ENCODE data around the gene ABCB6.
"Not testable (repeated sequence)": the region's sequence is repeated elsewhere in the genome, so short reads cannot be mapped to it uniquely, and the experiment has no call there.

The ABCB6 gene

DNA sequence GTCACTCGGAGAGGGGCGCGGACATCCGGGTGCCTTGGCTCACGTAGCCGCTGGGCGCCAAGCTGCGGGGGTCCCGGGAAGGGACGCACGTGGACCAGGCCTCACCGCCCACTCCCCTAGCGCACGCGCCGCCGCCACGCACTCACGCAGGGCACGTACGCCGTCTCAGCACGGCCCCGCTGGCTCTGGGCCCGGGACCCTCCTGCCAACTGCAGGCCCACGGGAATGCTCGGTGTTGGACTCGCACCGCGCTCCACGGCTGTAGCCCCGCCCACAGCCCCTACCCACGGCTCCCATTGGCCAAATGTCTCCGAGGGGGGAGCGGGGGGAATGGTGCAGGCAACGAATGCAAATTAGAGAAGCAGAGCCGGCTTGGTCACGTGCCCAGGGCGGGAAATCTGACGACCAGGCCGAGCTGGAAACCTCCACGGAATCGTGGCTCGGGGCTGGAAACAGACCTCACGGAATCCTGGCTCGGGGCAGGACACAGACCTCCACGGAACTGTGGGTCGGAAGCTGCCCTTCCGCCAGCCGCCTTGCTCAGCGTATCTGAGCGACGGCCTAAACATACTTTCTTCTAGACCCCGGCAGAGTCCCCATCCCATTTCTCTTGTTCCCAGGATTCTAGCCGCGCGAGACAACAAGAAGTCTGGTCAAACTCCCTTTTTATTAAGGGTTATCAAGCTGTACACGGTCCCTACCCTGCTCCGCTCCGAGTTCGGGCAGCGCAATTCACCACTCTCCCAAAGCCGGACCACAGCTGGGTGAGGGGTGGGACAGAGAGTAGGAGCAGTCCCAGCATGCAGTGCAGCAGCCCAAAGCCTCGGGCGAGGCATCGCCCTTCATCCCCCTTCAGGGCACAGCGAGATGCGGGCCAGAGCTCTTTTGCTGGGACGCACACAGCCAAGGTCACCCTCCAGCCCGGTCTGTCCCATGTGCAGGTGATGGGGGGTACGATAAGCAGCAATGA lies at the start of gene ABCB6:
Gene ABCB6 (minus strand): TSS at position 227 of the 970 bp plus-strand sequence. CDS start 285 bp downstream, outside the sequence.
- DNase-seq, result peak; percentile 71

DNA sequence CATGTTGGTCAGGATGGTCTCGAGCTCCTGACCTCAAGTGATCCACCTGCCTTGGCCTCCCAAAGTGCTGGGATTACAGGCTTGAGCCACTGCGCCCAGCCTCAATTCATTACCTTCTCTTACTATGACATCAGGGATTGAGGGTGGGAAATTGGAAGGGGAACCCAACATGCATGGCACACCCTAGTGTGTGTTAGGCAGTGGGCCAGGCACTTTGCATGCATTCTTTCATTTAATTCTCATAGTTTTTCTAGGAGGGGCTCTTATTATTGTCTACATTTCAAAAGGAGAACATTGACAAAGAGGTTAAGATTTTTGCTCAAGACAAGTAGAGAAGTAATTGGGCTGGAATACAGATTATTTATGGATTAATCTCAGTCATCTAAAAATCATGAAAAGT lies 49.5 kb upstream of the ABCB6 start:
- no peak for DNase-seq

DNA sequence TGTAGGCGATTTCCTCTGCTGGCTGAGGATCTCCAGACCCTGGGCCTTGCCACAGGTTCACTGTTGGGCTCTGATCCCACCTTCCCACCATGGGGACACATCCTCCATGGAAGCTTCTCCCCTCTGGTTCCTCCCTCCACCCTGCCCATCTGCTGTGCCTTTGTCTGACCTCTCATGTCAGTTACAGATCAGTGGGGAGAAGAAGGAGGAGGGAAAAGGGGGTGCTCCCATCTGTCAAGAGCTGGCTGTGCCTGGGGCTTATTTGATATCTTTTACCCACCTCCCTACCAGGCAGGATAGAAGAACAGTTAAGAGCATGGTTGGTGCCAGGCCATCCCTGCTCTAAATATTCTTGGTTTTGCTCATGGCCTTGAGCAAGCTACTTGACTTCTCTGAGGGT lies 48.1 kb upstream of the ABCB6 start:
- DNase-seq, result no peak

DNA sequence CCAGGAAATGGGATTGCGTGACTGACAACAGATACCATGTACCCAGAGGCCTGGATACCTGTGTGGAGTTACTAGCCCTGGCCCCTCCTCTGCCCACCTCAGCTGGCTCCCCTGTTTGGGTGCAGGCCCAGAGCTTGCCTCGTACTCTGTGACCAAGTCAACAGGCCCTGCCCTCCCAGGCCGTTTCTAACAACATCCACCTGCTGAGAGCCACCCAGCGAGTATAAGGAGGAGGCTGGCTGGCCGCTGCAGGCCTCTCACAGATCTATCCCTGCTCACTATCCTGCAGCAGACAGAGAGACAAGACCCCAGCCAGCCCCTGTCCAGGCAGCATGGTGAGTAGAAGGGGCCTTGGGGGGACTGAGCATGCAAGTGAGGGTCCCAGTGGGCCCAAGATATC lies 47.5 kb upstream of the ABCB6 start:
- DNase-seq, result no peak

DNA sequence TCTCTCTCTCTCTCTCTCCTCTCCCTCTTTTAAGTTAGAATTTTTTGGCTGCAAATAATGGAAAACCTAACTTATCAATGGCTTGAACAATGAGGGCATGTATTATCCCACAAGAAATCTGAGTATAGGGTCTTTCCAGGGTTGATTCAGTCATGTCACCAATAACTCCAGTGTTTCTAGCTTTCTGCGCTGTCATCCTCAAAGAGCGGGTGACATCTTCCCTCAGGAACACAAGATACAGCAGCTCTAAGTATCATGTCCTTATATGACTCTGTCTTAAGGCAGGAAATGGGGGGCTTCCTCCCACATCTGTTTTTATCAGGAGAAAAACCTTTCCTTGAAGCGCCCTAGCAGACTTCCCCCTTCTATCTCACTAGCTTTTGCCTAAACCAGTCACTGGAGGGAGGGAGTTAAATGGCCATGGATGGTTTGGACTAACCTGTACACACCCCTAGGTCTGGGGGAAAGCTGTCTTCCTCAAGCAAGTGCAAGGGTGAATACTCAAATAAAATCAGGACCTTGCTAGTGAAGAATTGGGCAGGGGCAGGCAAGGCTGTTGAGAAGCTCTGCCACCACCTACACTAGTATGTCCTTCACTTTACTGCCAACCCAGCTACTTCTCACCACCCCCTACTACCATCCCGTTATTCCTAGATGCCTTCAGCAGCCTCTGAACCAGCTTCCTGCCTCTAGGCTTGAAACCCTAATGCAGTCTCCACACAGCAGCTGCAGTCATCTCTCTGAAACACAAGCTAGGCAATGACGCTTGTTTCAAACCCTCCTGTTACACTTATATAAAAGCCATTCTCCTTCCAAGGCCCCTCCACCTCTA lies 42.5 kb upstream of the ABCB6 start:
- no peak for DNase-seq

DNA sequence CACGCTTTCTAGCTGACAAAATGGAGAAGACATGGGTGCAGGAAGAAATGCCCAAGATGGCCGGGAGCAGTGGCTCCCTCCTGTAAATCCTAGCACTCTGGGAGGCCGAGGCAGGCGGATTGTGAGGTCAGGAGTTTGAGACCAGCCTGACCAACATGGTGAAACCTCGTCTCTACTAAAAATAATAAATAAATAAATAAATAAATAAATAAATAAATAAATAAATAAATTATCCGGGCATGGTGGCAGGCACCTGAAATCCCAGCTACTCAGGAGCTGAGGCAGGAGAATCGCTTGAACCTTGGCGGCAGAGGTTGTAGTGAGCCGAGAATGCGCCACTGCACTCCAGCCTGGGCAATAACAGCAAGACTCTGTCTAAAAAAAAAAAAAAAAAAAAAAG lies 40.2 kb upstream of the ABCB6 start:
- not testable (repeated sequence) for DNase-seq

DNA sequence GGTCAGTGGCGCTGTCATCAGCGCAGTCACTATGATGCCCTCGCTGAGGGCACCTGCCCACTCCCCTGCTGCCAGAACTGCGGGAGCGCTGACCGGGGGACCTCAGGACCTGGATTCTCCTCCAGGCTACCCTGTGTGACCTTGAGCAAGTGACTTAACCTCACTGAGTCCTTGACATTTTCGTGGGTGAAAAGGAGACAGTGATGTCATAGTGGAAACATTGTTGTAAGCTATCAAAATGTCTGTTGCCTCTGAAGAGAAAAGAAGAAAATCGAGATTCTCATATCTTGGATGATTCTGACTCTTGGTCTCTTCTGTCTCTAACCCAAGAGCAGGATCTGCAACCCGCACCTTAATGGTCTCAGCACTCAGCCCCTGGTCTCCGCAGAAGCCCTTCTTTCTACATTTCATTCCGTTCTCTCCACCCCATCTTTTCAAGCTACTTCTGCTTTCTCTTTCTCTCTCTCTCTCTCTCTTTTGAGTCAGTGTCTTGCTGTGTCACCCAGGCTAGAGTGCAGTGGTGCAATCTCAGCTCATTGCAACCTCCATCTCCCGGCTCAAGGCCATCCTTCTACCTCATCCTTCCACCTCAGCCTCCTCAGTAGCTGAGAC lies 35.9 kb upstream of the ABCB6 start:
- DNase-seq, result peak; percentile 70

DNA sequence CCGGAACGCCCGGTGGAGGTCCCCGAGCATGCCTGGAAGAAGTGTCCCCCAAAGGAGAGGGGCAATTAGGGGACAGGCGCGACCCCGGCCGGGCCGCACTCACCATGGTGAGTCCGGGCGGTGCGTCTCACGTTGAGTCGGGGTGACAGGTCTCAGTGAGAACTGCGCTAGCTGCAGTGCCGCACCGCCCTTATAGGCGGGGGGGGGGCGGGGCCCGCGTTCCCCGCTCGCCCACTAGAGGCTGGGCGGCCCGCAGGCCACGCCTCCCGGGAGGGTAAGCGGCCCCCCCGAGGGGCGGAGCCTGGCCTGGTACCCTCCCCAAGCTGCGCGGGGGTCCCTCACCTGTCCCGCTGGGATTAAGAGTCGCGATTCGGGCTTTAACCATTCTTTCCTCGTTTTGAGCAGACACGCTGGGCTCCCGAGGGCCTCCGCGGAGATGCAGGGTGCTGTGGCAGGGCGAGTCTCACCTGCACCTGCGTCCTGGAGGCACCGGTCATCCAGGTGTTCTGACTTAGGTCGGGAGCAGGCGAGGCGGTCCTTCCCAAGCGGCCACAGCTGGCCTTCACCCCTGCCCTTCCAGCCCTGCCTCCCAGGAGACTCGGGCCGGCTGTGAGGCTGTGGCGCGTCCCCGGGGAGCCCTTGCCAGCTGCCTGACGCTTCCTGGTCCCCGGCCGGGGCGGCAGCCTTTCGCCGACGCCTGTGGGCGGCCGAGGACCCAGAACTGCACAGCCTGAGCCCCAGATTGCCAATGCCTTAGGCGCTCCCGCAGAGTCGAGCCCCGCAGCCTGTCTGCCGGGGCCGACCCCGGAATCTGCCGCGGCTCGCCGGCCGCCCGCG lies 35.2 kb upstream of the ABCB6 start, which contains the start of gene TUBA4A:
Gene TUBA4A (minus strand): TSS at position 166 of the 837 bp plus-strand sequence. CDS start 60 bp downstream, at position 106.
- DNase-seq, result peak; percentile 87

DNA sequence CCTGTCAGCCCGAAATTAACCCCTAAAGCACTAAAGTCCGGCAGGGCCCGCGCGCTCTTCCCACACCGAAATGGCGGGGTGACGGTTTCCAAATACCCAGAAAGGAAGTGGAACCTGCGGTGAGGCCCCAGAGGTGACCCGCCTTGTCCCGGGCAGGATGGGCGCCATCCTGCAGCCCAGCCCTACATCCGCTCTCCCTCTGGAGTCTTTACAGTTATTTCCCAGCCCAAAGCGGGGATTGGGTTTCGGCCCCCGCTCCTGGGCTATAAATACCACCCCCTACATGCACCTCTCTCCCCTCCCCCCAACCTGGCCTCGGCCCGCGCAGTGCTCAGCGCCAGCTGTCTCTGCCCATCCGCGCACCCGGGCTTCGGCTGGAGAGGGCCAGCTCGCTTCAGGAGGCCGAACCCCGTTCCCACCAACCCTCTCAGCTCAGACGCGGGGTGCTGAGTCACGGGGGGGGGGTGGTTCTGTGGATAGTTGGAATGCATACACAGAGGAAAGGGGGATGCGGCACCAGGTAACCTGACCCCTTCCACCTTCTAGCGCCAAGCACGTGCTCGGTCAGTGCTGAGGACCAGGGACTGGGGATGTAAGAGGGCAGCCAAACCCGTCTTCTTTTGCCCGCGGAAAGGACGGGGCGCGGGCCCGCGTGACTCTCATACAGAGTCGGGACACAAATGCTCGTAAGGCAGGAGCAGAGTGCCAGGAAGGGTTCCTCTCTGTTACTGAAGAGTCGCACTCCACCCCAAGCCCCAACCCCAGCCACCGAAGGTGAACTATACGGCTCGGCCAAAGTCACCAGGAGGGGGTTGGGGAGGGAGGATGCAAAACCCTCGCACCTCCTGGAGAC lies 34.4 kb upstream of the ABCB6 start, which contains the start of gene TUBA4B:
Gene TUBA4B (plus strand): TSS at position 344 of the 853 bp plus-strand sequence. CDS start 165 bp downstream, at position 509.
- DNase-seq, result no peak

DNA sequence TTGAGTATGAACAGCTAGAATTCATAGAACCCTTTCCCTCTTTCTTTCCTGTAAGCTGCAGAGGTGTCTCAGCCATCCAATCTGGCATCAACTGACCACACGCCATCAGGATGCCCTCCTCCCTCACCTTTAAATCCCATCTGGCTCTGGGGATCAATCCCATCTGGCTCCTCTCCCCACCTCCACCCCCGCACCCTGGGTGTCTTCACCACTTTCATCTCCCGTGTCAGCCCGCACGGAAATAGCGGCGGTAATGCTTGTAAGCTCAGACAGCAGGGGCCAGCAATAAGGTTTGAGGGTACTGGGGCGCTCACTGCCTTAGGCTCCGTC lies 33.8 kb upstream of the ABCB6 start:
- DNase-seq, result no peak

DNA sequence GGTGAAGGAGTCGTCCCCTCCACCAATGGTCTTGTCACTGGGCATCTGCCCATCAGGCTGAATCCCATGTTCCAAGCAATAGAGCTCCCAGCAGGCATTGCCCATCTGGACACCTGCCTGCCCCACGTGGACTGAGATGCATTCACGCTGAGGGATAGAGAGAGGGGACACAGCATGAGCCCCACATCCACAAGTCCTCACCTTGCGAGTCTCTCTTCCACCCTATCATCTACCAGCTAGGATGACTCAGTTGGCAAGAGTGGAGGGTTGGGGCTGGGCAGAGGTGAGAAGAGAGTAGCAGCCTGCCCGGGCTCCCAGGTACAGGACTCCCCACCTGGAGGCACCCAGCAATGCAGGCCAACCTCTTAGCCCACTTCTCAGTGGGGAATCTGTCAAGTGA lies 33.3 kb upstream of the ABCB6 start:
- no peak for DNase-seq

DNA sequence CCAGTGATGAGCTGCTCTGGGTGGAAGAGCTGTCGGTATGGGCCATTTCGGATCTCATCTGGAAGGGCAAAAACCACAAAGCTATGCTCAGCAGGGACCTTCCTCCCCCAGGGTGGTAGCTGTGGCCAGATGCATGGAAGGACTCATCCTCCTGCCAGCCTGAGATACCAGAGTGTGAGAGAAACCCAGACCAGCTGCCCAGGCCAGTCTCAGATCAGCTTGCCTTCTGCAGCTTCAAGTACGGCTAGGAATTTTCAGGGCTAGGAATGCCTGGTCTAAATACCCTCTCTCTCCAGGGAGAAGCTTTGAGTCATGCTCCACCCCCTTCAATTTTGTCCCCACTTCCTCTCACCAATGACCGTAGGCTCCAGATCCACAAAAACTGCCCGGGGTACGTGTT lies 32.9 kb upstream of the ABCB6 start:
- no peak for DNase-seq

DNA sequence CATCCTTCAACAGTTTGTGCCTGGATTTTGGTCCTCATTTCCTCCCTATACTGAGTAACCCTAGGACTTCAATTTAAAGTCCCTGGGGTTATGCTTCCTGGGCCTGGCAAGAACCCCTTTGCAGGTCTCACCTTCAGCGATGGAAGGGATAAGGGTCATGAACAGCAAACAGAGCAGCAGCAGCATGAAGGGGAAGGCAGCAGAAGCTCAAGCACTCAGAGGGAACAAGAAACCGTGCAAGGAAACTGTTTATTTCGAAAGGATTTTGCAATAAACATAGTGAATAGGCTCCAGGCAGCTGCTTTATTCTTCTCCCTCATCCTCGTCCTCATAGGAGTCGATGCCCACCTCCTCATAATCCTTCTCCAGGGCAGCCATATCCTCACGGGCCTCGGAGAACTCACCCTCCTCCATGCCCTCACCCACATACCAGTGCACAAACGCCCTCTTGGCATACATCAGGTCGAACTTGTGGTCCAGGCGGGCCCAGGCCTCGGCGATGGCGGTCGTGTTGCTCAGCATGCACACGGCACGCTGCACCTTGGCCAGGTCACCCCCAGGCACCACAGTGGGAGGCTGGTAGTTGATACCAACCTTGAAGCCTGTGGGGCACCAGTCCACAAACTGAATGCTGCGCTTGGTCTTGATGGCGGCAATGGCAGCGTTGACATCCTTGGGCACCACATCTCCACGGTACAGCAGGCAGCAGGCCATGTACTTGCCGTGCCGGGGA lies 31.5 kb upstream of the ABCB6 start:
- DNase-seq, result no peak

DNA sequence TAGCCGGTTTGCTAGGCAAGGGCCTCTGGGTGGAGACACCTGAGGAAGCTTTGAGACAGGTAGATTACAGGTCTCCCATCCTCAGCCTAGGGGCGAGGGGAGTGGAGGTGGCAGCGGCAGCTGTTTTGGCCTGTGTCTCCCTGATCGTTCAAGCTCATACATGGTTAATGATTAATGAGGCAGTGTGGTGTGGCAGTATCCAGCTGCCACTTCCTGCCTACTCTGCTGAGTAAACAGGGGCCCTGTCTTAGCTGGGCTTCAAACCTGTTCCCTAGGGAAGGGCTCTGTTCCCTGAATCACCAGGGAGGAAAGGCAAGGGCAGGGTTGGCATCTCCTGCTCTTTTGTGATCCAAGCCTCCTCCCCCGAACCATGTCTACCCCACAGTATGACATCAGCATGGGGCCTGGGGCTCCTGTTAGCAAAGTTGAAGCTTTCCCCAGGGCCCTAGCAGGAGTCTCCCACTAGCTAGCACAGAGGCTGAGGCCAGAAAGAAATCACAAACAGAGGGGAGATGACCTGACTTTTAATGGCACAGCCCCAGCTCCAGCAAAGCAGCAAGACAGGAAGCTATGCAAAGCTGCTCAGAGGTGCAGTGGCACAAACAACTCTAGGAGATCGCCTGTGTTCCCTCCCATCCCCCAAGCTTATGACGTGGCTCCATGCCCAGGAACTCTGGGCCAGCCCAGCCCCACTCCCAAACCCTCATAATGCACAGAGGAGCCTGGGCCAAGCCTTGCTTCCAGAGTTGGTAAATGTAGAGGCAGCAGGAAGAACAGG lies 30.6 kb upstream of the ABCB6 start:
- no peak for DNase-seq

DNA sequence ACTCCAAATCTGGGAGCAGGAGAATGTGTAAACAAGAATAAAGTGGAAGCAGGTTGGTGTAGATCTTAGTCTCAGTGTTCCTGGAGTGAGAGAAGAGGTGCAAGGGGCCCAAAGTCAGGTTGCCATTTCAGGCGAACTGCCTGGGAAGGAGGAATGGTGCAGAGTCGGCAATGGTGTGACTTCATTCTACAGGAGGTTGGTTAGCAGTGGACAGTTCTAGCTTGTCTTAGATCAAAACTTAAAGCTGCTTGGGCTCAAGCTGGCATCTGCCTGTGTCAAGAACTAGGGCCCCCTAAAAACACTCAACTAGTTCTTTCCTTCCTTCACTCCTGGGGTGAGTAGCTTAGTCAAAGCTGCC lies 30.1 kb upstream of the ABCB6 start:
- no peak for DNase-seq

DNA sequence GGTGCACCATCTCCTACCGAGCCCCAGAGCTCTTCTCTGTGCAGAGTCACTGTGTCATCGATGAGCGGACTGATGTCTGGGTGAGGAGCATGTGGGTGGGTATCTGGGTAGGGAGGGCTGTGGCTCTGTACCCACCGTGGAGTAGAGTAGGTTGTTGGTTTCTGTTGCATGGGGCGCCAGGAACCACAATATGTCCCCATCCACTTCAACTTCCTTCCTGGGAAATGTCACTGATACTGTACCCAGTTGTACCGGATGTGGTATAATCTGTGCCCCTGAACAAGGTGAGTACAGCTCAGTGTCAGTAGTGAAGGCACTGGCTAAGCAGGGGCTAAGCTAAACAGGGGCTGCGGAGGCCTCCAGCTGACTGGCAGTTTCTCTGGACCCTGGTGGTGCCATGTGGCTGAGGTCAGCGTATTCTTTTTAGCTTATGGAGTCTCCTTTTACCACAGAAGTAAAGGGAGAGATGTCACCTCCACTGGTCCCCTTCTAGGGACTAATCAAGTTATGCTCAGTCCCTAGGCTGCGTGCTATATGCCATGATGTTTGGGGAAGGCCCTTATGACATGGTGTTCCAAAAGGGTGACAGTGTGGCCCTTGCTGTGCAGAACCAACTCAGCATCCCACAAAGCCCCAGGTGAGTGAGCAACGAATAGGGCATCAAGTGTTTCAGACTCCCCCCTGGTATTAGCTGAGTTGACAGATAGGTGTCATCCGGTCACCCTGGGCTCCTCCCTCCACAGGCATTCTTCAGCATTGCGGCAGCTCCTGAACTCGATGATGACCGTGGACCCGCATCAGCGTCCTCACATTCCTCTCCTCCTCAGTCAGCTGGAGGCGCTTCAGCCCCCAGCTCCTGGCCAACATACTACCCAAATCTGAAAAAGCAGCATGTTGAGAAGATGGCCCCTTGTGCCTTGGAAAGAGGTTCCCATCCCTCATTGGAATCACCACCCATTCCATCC lies 29.2 kb upstream of the ABCB6 start:
- DNase-seq, result no peak

DNA sequence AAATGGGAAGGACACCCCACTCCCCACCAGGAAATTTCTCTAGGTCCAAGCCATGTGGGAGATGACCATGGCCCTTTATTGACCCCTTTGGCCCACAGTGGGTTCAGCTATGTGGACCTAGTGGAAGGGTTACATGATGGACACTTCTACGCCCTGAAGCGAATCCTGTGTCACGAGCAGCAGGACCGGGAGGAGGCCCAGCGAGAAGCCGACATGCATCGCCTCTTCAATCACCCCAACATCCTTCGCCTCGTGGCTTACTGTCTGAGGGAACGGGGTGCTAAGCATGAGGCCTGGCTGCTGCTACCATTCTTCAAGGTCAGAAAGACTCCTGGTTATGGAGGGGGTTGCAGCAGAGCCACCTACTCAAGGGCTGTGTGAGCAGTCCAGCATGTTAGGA lies 27.8 kb upstream of the ABCB6 start:
- no peak for DNase-seq

DNA sequence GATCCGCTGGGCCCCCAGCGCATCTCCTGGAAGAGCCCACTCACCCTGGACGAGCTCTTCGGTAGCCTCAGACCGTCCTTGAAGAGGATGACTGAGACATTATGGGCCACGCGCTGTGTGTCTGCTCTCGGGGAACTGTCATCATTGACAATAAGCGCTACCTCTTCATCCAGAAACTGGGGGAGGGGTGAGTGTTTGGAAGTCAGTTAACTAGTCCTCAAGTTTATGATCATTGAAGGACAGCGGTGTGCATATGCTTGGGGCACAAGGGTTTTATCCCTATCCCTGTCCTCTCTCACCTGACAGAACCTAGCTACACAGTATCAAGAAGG lies 27.1 kb upstream of the ABCB6 start:
- no peak for DNase-seq

All from suppressor macrophage treated with lipopolysaccharide for 4 hours (primary cell).